GM23338 (cell line): ENCODE data around the gene CLNK. TPM values are rescaled to one million over a fixed set of nuclear protein-coding genes. Genes with fewer than 3 reads are reported as not detected.

Experiments used
- ATAC-seq: fragments of 200-7000 bp; cut with Tn5 transposase; 3 replicates; pipeline ENCODE4 v1.9.1; 2020
- DNase-seq: peaks from one replicate; pipeline ENCODE4 v3.0.0-alpha.2; 2015; ENCODE audit warnings: low spot score
- H2AFZ ChIP-seq: fragments of 200-600 bp; sonication (generic); 2 replicates; pipeline ENCODE4 v1.8.0; 2016; ENCODE audit warnings: antibody characterized with exemption, mild to moderate bottlenecking, moderate library complexity
- H3F3A ChIP-seq: fragments of 200-600 bp; sonication (generic); replicated peaks from 2 replicates; pipeline ENCODE4 v1.8.0; 2017; ENCODE audit warnings: antibody characterized with exemption, mixed run types, low read depth
- H3K27ac ChIP-seq: fragments of 200-600 bp; sonication (generic); 2 replicates; pipeline ENCODE4 v1.6.1; 2016; ENCODE audit warnings: low read depth
- H3K27me3 ChIP-seq: fragments of 200-600 bp; sonication (generic); 2 replicates; pipeline ENCODE4 v1.8.0; 2016; ENCODE audit warnings: mild to moderate bottlenecking, mixed run types, moderate library complexity; ENCODE audit not compliant: insufficient read depth
- H3K36me3 ChIP-seq: fragments of 200-600 bp; sonication (generic); 2 replicates; pipeline ENCODE4 v1.8.0; 2016; ENCODE audit warnings: mild to moderate bottlenecking; ENCODE audit not compliant: insufficient read depth
- H3K4me1 ChIP-seq: fragments of 200-600 bp; sonication (generic); 2 replicates; pipeline ENCODE4 v1.8.0; 2016; ENCODE audit warnings: mild to moderate bottlenecking, moderate library complexity; ENCODE audit not compliant: insufficient read depth
- H3K4me2 ChIP-seq: fragments of 200-600 bp; sonication (generic); 2 replicates; pipeline ENCODE4 v1.7.1; 2017; ENCODE audit warnings: mixed run types
- H3K4me3 ChIP-seq: fragments of 200-600 bp; sonication (generic); 2 replicates; pipeline ENCODE4 v1.6.1; 2016; ENCODE audit warnings: mixed run types
- H3K79me2 ChIP-seq: fragments of 200-600 bp; sonication (generic); replicated peaks from 2 replicates; pipeline ENCODE4 v1.8.0; 2017; ENCODE audit warnings: mild to moderate bottlenecking; ENCODE audit not compliant: insufficient read depth
- H3K9me2 ChIP-seq: fragments of 200-600 bp; sonication (generic); 2 replicates; pipeline ENCODE4 v1.8.0; 2017; ENCODE audit not compliant: insufficient read depth
- H4K20me1 ChIP-seq: fragments of 200-600 bp; sonication (generic); replicated peaks from 2 replicates; pipeline ENCODE4 v1.8.0; 2017; ENCODE audit warnings: mild to moderate bottlenecking; ENCODE audit not compliant: insufficient read depth
- H3K27ac Mint-ChIP-seq: 2 replicates; pipeline ENCODE4 v1.8.0; 2020; ENCODE audit warnings: inconsistent platforms, mild to moderate bottlenecking, moderate library complexity, mixed read lengths
- H3K27me3 Mint-ChIP-seq: 3 replicates; pipeline ENCODE4 v1.8.0; 2022; ENCODE audit warnings: low read depth, mild to moderate bottlenecking, moderate library complexity, mixed read lengths, inconsistent platforms; ENCODE audit not compliant: insufficient read depth, poor library complexity
- H3K36me3 Mint-ChIP-seq: 3 replicates; pipeline ENCODE4 v1.8.0; 2021; ENCODE audit warnings: low read depth, mild to moderate bottlenecking, inconsistent platforms, moderate library complexity, mixed read lengths
- H3K4me1 Mint-ChIP-seq: 3 replicates; pipeline ENCODE4 v1.8.0; 2020; ENCODE audit warnings: mild to moderate bottlenecking, inconsistent platforms, mixed read lengths
- H3K4me3 Mint-ChIP-seq: 3 replicates; pipeline ENCODE4 v1.8.0; 2021; ENCODE audit warnings: moderate library complexity, mild to moderate bottlenecking, inconsistent platforms, mixed read lengths
- H3K9me3 Mint-ChIP-seq: 3 replicates; pipeline ENCODE4 v1.8.0; 2020; ENCODE audit warnings: moderate library complexity, mild to moderate bottlenecking, inconsistent platforms, mixed read lengths
- CREB1 ChIP-seq: fragments of 250-450 bp; sonication (Bioruptor Pico); IDR thresholded peaks from 2 replicates; pipeline ENCODE4 v1.5.0; 2020; ENCODE audit warnings: low read depth, mild to moderate bottlenecking, moderate library complexity
- CTCF ChIP-seq, 2 experiments: fragments of 200-600 bp in 1 of 2; sonication (generic) in 1 of 2; conservative IDR thresholded peaks; 2 replicates each; pipeline versions ENCODE4 v1.5.1 to v1.6.1; 2016 to 2017; ENCODE audit warnings: antibody characterized with exemption in 2 of 2, low read depth in 2 of 2, mild to moderate bottlenecking in 2 of 2, moderate library complexity in 1 of 2
- ETS1 ChIP-seq: IDR thresholded peaks from 2 replicates; pipeline ENCODE4 v1.6.1; 2016; ENCODE audit warnings: antibody characterized with exemption
- EZH2 ChIP-seq: fragments of 200-600 bp; sonication (generic); IDR thresholded peaks from one replicate; pipeline ENCODE4 v1.8.0; 2017; ENCODE audit warnings: antibody characterized with exemption, mild to moderate bottlenecking, low read depth; ENCODE audit not compliant: unreplicated experiment
- EZH2phosphoT487 ChIP-seq: fragments of 200-600 bp; sonication (generic); IDR thresholded peaks from one replicate; pipeline ENCODE4 v1.8.1; 2018; ENCODE audit warnings: antibody characterized with exemption; ENCODE audit not compliant: unreplicated experiment
- JUNB ChIP-seq: IDR thresholded peaks from one replicate; pipeline ENCODE4 v1.6.1; 2016; ENCODE audit warnings: antibody characterized with exemption; ENCODE audit not compliant: unreplicated experiment
- NANOG ChIP-seq: IDR thresholded peaks from 2 replicates; pipeline ENCODE4 v1.6.1; 2016; ENCODE audit warnings: antibody characterized with exemption, borderline replicate concordance
- POLR2AphosphoS5 ChIP-seq: IDR thresholded peaks from 2 replicates; pipeline ENCODE4 v1.6.1; 2016; ENCODE audit warnings: antibody characterized with exemption, low read depth
- REST ChIP-seq: IDR thresholded peaks from one replicate; pipeline ENCODE4 v1.6.1; 2018; ENCODE audit warnings: antibody characterized with exemption; ENCODE audit not compliant: unreplicated experiment
- STAT1 ChIP-seq: IDR thresholded peaks from one replicate; pipeline ENCODE4 v1.6.1; 2016; ENCODE audit warnings: antibody characterized with exemption; ENCODE audit not compliant: unreplicated experiment
- ZNF114 ChIP-seq: fragments of 250-450 bp; sonication (Bioruptor Pico); IDR thresholded peaks from 2 replicates; pipeline ENCODE4 v1.5.0; 2020; ENCODE audit warnings: mild to moderate bottlenecking, moderate library complexity
- ZNF331 ChIP-seq: fragments of 250-450 bp; sonication (Bioruptor Pico); IDR thresholded peaks from 2 replicates; pipeline ENCODE4 v1.5.0; 2020; ENCODE audit warnings: low read depth, mild to moderate bottlenecking, moderate library complexity
- ZNF462 ChIP-seq: fragments of 250-450 bp; sonication (Bioruptor Pico); IDR thresholded peaks from 2 replicates; pipeline ENCODE4 v1.5.0; 2020; ENCODE audit warnings: mild to moderate bottlenecking, moderate library complexity
- polyA plus RNA-seq: library from polyadenylated mRNA; unstranded; fragments of >200 nt; fragmentation: Nextera tagmentation; extraction: Ambion mirVana; gene quantifications from 2 replicates; pipeline ENCODE4 v1.2.1, GENCODE V29; 2016
- total RNA-seq: library from RNA; depleted of rRNA; stranded (reverse); fragments of >200 nt; shearing (Covaris generic); gene quantifications from 2 replicates; pipeline ENCODE4 v1.2.3, GENCODE V29; 2014

CLNK gene
- total and polyA plus RNA-seq, 2 experiments from 2014 or later = not detected

- Histone ChIP-seq H3K27ac (no peak overlapping the region), H3K9me2 (no peaks in the 10 kb centered on the region), H4K20me1 (no peaks in the 10 kb centered on the region), H3K4me3 (no peak overlapping the region), H3K4me1 (peaks cover 4% of the 10 kb centered on the region), H3K4me2 (0 out of 2 replicates have a peak overlapping the region, but pooled peaks have one; percentile 15), H3K36me3 (no peaks in the 10 kb centered on the region), H3F3A (no peaks in the 10 kb centered on the region), H2AFZ (no peak overlapping the region), H3K79me2 (no peaks in the 10 kb centered on the region), H3K27me3 (no peaks in the 10 kb centered on the region)
- DNase-seq (no peak), ATAC-seq (no peak)
- H3K4me1 Mint-ChIP-seq = peaks cover 4% of the 10 kb centered on the region; the same call in 2 of the 3 replicates
- H3K9me3 Mint-ChIP-seq = no peaks in the 10 kb centered on the region
- H3K4me3 Mint-ChIP-seq = no peak overlapping the region
- no peaks in the 10 kb centered on the region for H3K36me3 Mint-ChIP-seq
- TF ChIP-seq ZNF331 (no peak), CTCF (conservative IDR thresholded peaks at IDR 0.05; ENCODE audit: low read depth in 2 of 2) (no peak), CREB1 (no peak), EZH2phosphoT487 (no peak), REST (no peak), JUNB (no peak), EZH2 (no peak), POLR2AphosphoS5 (no peak), ZNF462 (no peak), STAT1 (no peak), ZNF114 (CRISPR knock-in tag) (no peak), ETS1 (no peak), NANOG (no peak)
- no peak overlapping the region for H3K27ac Mint-ChIP-seq
- no peaks in the 10 kb centered on the region for H3K27me3 Mint-ChIP-seq
These were observed 27.6 kb downstream of the CLNK start for GRCh38 chr4:10656988-10657387.
